Dermis microvascular lymphatic vessel endothelial cell (primary cell): ENCODE data around the gene NKIRAS2. TPM values are rescaled to one million over a fixed set of nuclear protein-coding genes. Genes with fewer than 3 reads are reported as not detected.
"Not testable (repeated sequence)": the region's sequence is repeated elsewhere in the genome, so short reads cannot be mapped to it uniquely, and the experiment has no call there.

Experiments
- DNase-seq, 2 donors: peaks; one replicate each; pipeline versions ENCODE4 v3.0.0 to v3.0.0-alpha.2; 2010; ENCODE audit warnings: low read depth in 2 of 2
- total RNA-seq: library from RNA; depleted of rRNA; stranded (reverse); fragments of >200 nt; gene quantifications from 2 replicates; pipeline ENCODE4 v1.2.1, GENCODE V29; 2014

The NKIRAS2 gene
- total RNA-seq, 1 donor from 2014 or later = 32.2 TPM

- DNase-seq = no peak
Measured at GRCh38 chr17:41998497-41998896, 21.4 kb upstream of the NKIRAS2 start.

GRCh38 chr17:42000413-42001133, 19.3 kb upstream of the NKIRAS2 start:
- no peak for DNase-seq

GRCh38 chr17:42001729-42002128, 18.2 kb upstream of the NKIRAS2 start:
- DNase-seq = no peak

GRCh38 chr17:42002175-42002791, 17.6 kb upstream of the NKIRAS2 start:
- DNase-seq = peak; percentile 39 to 54

- DNase-seq = no peak
Measured at GRCh38 chr17:42002792-42003301, 17.0 kb upstream of the NKIRAS2 start.

- no peak for DNase-seq
Measured at GRCh38 chr17:42005166-42005565, 14.7 kb upstream of the NKIRAS2 start.

- no peak for DNase-seq
Measured at GRCh38 chr17:42009170-42009569, 10.7 kb upstream of the NKIRAS2 start.

GRCh38 chr17:42010266-42010680, 9.6 kb upstream of the NKIRAS2 start:
- peak in 1 of 2 donors; percentile 24 for DNase-seq

GRCh38 chr17:42010898-42011516, 8.9 kb upstream of the NKIRAS2 start:
- DNase-seq = peak in 1 of 2 donors; percentile 35

GRCh38 chr17:42012363-42012762, 7.5 kb upstream of the NKIRAS2 start:
- DNase-seq = not testable (repeated sequence)

- DNase-seq = not testable (repeated sequence)
Measured at GRCh38 chr17:42013740-42014139, 6.2 kb upstream of the NKIRAS2 start.

GRCh38 chr17:42016411-42016831, 3.5 kb upstream of the NKIRAS2 start:
- DNase-seq = peak in 1 of 2 donors; percentile 17

GRCh38 chr17:42016941-42017865, 2.7 kb upstream of the NKIRAS2 start, which contains the start of gene DNAJC7:
Gene DNAJC7, minus strand, starts transcription at chr17:42017439. Its CDS starts 23 bp downstream, at chr17:42017416.
- DNase-seq = peak; percentile 78 to 93

- DNase-seq = no peak
Measured at GRCh38 chr17:42017866-42018200, 2.1 kb upstream of the NKIRAS2 start.

GRCh38 chr17:42018339-42018738, 1.6 kb upstream of the NKIRAS2 start:
- DNase-seq = no peak

GRCh38 chr17:42018988-42019387, 902 bp upstream of the NKIRAS2 start:
- DNase-seq = no peak

- not testable (repeated sequence) for DNase-seq
Measured at GRCh38 chr17:42020845-42021244, 955 bp downstream of the NKIRAS2 start.

- no peak for DNase-seq
Measured at GRCh38 chr17:42023524-42024349, 3.8 kb downstream of the NKIRAS2 start.

- DNase-seq = no peak
Measured at GRCh38 chr17:42025191-42025579, 5.3 kb downstream of the NKIRAS2 start.

- no peak for DNase-seq
Measured at GRCh38 chr17:42025936-42026335, 6.0 kb downstream of the NKIRAS2 start.
